Endothelial cell of umbilical vein (primary cell): Measurements from ENCODE around the gene OSBPL10.

Experiments used
- EZH2 ChIP-seq: IDR thresholded peaks from 2 replicates; pipeline ENCODE4 v1.6.1; 2012; ENCODE audit warnings: borderline replicate concordance, low read depth, mild to moderate bottlenecking, moderate library complexity, low read length, inconsistent platforms; ENCODE audit not compliant: severe bottlenecking
- FOS ChIP-seq: IDR thresholded peaks from 2 replicates; pipeline ENCODE4 v1.6.1; 2011; ENCODE audit warnings: mild to moderate bottlenecking, low read length, moderate library complexity, borderline replicate concordance; ENCODE audit not compliant: insufficient read depth
- GATA2 ChIP-seq: IDR thresholded peaks from 2 replicates; pipeline ENCODE4 v1.7.0; 2011; ENCODE audit warnings: low read depth, mild to moderate bottlenecking, moderate library complexity, mixed read lengths, low read length; ENCODE audit not compliant: insufficient read length, insufficient read depth
- MYC ChIP-seq: IDR thresholded peaks from one replicate; pipeline ENCODE4 v1.6.1; 2011; ENCODE audit warnings: mild to moderate bottlenecking, low read depth, low read length
- POLR2A ChIP-seq: IDR thresholded peaks from 2 replicates; pipeline ENCODE4 v1.6.1; 2012; ENCODE audit warnings: low read depth, mild to moderate bottlenecking, control low read depth, low read length
- POLR2AphosphoS5 ChIP-seq: IDR thresholded peaks from 2 replicates; pipeline ENCODE4 v1.6.1; 2012; ENCODE audit warnings: low read depth, mild to moderate bottlenecking, control low read depth, low read length, moderate library complexity; ENCODE audit not compliant: insufficient read depth
- TF ChIP-seq, protein P1 (sequence below), 2 donors: IDR thresholded peaks; 1 replicate in 1 of 2; 2 replicates in 1 of 2; pipeline ENCODE4 v1.5.1; 2011; ENCODE audit warnings: low read length in 2 of 2, mild to moderate bottlenecking in 2 of 2, moderate library complexity in 2 of 2, control low read depth in 1 of 2, inconsistent platforms in 1 of 2, low read depth in 1 of 2; ENCODE audit not compliant: insufficient read depth in 1 of 2; ENCODE audit errors: extremely low read depth in 1 of 2

- TF ChIP-seq EZH2 (no peak), POLR2AphosphoS5 (no peak), FOS (no peak), POLR2A (no peak), GATA2 (no peak), MYC (no peak)
- TF ChIP-seq, protein P1, sequence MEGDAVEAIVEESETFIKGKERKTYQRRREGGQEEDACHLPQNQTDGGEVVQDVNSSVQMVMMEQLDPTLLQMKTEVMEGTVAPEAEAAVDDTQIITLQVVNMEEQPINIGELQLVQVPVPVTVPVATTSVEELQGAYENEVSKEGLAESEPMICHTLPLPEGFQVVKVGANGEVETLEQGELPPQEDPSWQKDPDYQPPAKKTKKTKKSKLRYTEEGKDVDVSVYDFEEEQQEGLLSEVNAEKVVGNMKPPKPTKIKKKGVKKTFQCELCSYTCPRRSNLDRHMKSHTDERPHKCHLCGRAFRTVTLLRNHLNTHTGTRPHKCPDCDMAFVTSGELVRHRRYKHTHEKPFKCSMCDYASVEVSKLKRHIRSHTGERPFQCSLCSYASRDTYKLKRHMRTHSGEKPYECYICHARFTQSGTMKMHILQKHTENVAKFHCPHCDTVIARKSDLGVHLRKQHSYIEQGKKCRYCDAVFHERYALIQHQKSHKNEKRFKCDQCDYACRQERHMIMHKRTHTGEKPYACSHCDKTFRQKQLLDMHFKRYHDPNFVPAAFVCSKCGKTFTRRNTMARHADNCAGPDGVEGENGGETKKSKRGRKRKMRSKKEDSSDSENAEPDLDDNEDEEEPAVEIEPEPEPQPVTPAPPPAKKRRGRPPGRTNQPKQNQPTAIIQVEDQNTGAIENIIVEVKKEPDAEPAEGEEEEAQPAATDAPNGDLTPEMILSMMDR (IDR thresholded peaks at IDR 0.05; ENCODE audit: extremely low read depth in 1 of 2, insufficient read depth in 1 of 2, low read depth in 1 of 2, low read length in 2 of 2), result no peak
Observed at GRCh38 chr3:31696815-31697548, 284.1 kb downstream of the OSBPL10 start.
